Stimulated activated CD8-positive, alpha-beta memory T cell treated with anti-CD3 and anti-CD28 coated beads, Interleukin-7, amount 100 ng/mL, for 4 hours (primary cell): ENCODE data around the gene DUSP10.

Source experiments
- DNase-seq, 2 donors: peaks; one replicate each; pipeline ENCODE4 v3.0.0-alpha.2; 2020; ENCODE audit warnings: low read depth in 2 of 2

DUSP10 gene

DNA sequence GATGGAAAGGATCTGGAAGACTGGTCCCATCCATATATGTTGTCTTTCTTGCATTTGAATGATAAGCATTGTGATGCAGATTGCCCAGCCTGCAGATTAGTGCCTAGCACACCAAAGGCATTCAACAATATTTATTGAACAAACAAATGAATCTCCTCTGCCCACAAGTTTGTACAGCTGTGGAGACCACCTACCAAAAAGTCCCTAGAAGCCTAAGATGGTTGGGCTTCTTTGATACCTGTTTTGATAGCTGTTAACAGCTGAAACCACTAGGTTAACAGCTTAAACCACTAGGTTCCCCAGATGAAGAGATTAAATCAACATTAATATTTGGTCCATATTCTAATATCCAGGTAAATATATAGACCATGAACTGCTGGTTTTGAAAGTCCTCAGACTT is 9.8 kb downstream of the DUSP10 start:
- no peak for DNase-seq

DNA sequence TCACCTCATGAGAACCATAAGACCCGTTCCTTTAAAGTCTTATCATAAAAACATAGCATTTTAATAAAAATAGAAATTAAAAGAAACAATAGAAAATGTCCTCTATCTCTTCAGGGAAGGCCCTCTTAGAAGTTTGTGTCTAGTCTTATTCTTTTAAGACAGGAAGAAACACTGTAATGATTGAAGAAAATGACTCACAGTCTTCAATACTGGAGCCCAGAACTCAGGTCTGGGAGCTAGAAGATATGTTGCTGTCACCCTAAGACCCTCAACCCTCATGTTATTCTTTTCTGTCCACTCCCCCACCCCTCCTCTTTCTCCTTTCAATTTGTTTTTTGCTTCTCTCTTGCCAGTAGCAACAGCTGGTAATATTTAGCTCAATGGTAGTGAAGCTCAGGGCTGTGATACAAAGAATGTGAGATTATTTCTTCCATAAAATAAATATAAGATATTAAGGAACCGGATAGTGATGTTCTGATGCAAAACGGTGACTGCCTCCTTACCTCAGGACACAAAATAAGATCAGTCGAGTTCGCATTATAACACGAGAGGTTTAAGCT is 12.0 kb downstream of the DUSP10 start:
- no peak for DNase-seq

DNA sequence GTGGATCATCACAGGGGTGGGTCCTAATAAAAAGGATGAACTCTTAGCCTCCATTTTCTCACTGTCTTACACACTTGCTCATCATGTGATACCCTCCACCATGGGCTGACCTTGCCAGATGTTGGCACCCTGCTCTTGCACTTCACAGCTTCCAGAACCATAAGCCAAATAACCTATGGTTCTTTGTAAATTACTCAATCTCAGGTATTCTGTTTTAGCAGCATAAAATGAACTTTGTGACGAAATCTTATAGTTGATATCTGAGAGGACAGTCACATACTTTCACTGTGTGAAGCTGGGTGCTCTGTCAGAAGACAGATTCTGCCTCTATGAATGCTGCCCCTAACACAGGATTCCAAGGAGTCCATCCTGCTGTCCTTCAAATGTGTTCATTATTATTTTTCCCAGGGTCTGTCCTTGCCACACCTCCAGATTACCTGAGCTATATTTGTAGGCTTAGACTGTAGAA is 13.8 kb downstream of the DUSP10 start:
- no peak for DNase-seq

DNA sequence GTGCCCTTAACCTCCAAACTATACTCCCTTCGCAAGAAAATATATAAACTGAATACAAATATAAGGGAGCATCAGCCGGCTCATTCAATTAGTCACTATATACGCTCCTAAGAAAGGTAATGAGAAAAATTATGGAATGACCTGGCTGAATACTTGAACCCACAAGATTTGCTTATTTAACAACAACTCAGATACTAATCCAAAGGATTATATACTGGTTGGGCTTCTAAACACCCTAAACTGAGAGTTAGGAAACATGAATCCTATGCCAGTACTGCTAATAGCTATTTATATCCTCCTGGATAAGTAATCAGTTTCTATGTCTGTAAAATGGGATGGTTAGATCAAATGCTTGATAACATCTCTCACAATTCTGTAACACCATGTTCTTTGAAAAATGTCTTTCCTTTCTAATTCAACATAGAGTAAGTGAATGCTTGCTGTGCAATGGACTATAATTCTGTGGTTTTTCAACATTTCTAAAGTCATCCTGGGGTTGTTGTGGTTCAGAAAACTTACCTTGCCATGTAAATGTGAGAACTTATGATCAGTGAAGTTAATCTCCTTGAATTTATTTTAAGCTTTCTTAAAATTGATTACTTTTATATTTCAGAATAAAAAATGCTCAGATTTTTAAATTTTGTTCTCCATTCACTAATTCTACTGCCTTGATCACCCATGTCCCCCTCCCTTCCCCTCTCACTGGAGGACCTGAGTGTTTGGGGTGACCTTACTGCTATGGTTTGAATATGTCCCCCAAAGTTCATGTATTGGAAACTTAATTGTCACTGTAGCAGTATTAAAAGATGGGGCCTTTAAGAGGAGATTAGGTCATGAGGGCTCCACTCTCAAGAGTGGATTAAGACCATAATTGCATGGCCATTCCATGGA is 14.5 kb downstream of the DUSP10 start:
- no peak for DNase-seq

DNA sequence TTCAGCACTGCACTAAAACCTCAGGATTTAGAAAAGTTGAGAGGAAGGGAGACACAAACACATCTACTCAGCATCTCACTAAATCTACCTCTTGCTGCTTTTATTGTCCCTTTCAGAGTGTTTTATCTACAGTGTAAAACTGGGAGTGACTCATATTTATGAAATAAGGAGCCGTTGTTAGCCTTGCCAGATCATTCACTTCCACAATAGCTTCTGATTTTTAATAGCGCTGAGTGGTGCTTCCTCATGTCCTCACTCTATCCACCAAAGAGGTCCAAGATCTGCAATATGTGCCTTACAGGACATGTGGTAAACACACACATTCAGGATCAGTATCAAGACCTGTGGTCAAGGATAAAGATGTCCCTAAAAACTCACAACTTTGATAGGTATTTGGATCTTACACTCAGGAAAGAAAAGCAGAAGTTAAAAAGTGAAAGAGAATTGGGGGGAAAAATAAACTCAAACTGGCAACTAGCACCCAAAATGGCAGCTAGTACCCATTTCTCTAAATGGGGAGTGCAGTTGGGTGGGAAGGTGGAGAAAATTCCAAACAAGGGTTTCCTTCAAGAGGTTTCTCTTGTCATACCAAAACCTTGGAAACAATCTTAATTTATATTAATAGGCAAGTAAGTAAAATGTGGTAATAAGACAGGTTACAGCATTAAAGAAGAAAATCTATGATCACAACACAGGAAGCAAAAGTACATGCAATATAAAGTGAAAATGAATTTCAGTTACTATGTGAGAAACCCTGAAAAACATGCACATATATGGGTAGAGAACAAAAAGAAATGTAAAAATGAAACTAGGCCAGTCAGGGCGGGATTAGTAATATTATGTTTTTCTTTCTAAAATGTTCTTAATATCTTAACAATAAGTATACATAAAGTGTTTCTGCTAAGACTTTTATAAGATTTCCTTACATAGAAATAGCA is 15.9 kb downstream of the DUSP10 start:
- DNase-seq, result no peak

DNA sequence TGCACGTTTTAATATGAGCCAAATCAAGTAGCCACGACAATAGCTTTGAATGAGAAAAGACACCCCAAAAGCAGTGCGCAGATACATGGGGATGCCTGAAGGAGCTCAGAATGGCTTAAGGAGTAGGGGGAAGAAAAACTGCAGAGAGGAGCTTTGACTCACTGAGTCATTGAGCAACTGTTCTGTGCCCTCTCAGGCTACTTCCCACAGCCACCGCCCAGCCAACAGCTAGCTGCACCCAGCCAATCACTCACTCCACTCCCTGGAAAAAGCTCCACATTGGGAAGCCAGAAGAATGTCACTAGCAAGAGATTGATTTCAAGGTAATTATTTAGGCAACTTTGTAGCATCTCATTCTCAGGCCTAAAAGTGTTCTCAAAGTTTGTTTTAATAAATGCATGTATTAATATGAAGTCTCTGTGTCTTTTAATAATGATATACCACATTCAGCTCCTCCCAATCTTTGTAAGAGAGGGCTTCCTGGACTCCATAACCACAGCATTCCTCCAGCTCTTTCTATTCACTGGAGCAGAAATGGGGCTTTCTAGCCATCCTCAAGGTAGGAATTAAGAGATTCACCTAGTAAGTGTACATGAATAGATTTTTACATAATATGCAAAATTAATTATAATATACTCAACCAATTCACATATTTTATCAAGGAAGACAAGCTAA is 16.8 kb downstream of the DUSP10 start:
- DNase-seq, result no peak

DNA sequence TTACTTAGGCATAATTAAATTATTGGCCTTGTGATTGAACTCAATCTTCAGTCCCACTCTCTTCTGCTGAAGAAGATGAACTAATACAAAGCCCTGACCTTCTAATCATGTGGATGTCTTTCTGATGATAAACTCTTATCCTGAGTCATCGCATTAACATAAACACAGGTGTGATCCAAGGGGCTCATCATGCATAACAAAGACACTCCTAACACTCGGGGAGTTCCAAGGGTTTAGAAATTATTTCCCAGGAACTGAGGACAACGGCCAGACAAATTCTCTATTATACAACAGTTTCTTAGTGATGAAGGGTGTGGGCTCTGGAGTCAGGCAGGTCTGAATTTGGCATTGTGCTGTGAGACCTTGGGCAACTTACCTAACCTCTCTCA is 18.0 kb downstream of the DUSP10 start:
- DNase-seq, result no peak

DNA sequence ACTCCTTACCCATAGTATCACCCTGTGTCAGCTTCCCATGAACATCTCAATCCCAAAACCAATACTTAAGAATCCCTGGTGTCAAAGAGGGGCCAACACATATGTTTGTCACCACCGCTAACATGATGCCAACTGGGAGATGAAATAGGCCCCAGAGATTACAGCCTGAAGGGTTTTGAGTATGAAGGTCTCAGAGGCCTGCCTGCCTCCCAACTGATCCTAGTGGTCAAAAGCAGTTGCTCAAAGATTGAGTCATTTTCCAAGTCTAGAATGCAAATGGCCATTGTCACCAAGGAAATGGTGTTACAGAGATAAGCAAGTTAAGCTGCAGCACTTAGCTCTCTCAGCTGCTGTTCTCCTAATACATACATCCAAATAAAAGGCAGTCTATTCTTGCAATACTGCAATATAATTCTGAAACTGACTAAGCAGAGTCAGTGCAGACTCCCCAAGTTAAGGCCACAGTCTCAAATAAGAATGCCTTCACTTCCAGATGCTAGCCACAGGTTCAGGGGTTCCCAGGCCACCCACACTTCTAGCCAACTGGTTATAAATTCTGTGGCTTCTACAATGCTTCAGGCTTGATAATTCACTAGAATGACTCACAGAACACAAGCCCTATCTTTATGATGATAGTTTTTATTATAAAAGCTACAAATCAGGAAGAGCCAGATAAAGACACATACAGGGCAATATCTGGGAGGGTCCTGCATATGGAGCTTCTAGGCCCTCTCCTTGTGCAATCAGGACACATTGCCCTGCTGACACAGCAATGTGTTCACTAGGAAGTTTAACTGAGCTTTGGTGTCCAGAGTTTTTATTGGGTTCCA is 18.7 kb downstream of the DUSP10 start:
- DNase-seq, result no peak

DNA sequence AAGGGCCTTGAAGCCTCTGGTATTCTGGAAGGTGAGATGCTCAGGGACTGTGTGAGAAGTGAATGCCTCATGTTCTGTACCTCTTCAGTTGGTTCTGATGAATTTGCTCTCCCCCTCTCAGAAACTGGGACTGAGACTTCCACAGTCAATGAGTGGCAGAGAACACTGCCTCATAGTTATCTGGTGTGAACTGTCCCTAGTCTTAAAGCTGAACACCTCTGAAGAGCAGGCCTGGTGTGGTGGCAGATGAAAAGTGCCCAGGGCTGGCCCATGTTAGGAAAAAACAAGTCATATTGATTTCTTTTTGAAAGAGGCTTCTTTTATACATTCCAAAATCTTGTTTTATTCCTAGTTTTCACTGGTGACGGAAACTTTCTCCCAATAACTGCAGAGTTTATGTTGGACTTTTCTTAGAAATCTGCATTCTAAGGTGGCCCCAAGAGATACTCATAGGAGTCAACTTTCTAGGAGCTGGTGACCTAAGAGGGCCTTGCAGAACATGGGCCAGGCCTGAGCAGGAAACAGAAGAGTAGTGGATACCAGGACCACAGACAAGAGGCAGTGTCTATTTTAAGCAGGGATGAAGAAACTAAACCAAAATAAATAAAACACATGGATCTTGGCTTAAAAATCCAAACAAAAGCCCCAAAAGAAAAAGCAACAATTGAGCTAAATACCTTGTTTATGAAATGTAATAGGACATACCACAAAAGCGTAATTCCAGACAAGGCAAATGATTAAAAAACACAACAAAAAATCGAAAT is 19.5 kb downstream of the DUSP10 start:
- no peak for DNase-seq

DNA sequence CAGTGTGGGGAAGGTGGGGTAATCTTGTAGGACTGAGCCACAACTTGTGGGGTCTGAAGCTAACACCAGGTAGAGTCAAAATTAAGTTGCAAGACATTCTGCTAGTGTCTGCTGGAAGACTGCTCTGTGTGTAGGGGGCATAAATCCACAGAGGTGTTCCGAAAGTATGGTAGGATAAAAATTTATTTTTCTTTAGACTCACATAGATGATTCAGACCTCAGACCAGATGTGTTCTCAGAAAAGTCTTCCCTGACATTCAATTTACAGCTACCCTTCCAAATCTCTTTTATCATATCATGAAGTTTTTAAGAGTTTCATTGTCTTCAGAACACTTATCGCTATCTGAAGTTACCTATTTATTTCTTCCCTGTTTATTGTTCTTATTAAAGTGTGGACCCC is 21.3 kb downstream of the DUSP10 start:
- DNase-seq, result no peak

DNA sequence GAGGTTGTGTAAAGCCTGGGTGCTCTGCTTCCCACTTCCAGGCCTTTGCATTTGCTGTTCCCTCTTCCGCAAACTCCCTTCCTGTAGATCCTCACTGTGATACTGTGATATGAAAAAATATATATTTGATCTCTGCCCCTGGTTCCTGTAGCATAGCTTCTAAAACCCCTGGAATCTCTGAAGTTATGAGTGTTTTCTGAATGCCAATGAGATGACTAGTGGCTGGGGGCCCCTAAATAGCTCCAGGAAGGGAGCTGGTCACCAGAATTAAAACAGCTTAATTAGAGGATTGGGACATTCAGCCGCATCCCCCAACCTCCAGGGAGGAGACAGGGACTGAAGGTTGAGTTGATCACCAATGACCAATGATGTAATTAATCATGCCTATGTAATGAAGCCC is 21.9 kb downstream of the DUSP10 start:
- no peak for DNase-seq

DNA sequence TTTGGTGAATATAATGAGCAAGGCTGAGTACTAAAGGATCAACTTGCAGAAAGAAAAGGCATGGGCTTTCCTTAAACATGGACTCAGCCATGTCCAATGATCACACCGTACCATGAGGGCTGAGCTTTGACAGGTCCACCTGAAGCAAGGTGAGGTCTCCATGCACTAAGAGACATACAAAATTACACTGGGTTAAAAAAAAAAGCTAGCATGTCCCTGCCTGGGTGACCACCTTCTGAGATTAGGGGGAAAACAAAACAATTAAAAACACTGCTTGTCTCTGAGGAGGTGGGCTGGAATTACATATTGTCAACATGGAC is 22.7 kb downstream of the DUSP10 start:
- no peak for DNase-seq

DNA sequence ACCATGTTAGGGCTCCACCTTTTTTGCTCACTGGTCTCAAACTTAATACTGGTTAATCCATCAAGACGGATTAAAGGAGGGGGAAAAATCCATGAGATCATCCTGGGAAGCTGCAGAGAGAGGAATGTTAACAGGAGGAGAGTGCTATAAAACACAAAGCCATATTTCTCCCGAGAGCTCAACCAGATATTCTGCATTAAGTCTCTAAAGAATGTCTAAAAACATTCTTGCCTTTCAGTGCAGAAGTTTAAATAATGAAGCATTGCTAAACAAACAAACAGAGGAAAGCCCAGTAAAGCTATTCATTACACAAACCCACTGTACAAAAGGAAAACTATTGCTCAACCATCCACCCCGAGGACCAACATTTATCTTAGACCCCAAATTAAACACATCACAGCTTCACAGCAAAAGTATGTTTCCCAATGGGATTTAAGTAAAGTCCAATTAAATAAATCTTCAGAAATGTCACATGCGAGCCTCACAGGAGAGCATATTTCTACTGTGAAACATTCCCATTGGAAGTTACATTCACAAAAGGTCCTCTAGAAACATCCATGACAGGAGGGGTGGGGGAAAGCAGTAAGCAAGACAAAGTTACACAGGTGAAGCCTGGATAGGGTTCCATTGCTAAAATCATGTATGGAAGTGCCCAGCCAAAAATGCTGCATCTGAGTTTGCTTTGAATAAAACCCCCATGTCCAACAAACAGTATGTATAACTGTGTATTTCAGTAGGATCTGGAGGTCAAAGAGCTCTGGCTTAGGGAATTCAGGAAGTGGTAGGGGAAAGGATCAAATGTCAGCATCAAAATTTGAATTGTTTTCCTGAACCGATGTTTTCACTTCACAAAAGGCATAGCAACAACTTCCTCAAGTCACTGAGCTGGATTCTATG is 23.3 kb downstream of the DUSP10 start:
- DNase-seq, result no peak

DNA sequence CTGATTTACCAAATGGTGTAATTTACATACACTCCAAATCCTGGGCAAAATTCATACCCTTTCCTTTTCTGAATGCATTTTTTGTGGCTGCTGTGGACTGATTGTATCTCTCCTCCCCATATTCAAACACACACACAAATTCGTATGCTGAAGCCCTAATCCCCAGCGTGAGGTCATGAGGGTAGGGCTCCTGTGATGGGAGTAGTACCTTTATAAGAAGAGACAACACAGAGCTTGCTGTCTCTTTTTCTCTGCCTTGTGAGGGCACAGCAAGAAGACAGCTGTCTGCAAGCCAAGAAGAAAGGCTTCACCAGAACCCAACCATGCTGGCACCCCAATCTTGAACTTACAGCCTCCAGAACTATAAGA is 24.4 kb downstream of the DUSP10 start:
- DNase-seq, result no peak

DNA sequence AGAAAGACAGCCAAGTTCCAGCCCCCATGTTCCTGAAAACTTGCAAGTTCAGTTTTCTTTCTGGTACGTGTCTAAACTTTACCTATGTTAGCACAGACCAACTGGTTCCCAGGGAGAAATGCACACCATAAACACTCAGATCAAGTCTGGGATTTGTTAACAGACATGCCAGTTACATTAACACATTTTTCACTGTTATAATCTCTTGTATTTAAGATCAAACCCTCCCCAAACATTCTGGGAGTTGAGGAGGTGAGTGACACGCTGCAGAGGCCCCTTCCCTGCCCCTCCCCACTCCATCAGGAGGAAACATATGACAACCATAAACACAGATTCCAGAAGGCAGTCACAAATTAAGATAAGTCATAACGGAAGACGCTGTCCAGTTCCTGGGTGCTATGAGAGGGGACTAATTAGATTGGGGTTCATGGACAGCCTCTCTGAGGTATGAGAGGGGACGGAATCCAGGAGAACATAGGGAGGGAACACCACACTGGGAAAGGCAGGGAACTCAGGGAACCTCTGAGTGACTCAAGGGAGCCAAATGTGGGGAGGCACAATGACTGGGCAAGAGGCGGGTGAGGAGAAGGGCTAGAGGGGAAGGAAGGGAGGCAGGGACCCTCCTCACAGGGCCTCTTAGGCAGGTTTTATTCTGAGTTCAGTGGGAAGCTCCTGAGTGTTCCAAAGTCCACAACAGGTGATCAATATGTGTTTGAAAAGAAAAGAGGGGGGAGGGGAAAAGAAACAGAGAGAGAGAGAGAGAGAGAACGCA is 25.0 kb downstream of the DUSP10 start:
- no peak for DNase-seq

DNA sequence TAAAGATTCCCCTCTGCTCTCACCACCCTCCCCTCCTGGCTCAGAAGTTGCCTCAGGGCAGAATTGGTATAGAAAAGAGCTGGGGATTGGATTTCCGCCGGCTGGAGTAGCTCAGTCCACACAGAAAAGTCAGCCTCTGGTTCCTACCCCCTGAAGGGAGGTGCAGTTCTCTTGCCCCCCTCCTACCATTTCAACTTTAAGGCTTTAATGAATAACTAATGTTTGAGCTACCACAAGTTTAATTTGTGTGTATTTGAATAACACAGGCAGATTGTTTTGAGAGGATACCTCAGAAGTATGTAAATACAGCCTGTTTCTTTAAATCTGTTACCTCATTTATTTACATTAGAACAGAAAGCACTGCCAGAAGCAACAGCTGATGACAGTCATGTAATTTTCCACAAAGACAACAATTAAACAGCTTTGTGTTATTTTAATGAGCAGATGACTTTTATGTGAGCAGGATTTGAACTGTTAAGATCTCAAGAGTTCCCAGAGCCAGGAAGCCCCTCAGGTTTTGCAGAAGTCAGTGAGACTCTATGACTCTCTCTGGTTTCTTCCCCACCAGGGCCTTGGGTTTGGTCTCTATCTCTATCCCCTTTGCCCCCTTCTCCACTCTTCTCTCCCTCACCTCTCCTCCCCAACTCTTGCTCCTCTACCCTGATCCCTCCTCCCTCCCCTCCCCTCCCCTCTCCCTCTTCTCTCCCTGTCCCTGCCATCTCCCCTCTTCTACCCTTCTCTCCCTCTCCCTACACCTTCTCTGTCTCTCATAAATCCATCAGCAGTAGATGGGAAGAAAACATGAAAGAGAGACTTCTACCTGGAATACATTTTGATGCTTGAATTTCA is 26.3 kb downstream of the DUSP10 start:
- DNase-seq, result no peak
